H1 (cell line): ENCODE results near the gene CCL25. TPM values are rescaled to one million over a fixed set of nuclear protein-coding genes. Genes with fewer than 3 reads are reported as not detected.

Experiments
- CTCF ChIA-PET: fragments of 300-600 bp; sonication (Branson Sonifier 250); formaldehyde crosslinking; loops from one replicate; lab custom pipeline; 2021; ENCODE audit not compliant: partially characterized antibody; lab: Charles Lee
- POLR2A ChIA-PET: fragments of 300-600 bp; sonication (Branson Sonifier 250); formaldehyde crosslinking; loops from one replicate; lab custom pipeline; 2021; ENCODE audit warnings: inconsistent platforms; ENCODE audit not compliant: partially characterized antibody; lab: Charles Lee
- DNase-seq, 2 experiments: peaks; one replicate each; pipeline versions ENCODE4 v3.0.0 to v3.0.0-alpha.2; 2010 to 2022; ENCODE audit warnings: low spot score in 2 of 2, low read depth in 1 of 2, mixed read lengths in 1 of 2
- FAIRE-seq: peaks from 2 replicates; lab custom pipeline; 2011; peaks lifted over from hg19 to GRCh38; lab: Jason Lieb, UNC
- H2AFZ ChIP-seq: 2 replicates; pipeline ENCODE4 v1.8.1; 2012; ENCODE audit warnings: low read length, inconsistent platforms
- H2AK5ac ChIP-seq: 2 replicates; pipeline ENCODE4 v1.6.1; 2013; ENCODE audit warnings: low read depth, low read length
- H2BK120ac ChIP-seq: replicated peaks from 2 replicates; pipeline ENCODE3; 2013; ENCODE audit warnings: low read depth, low read length, inconsistent platforms
- H2BK12ac ChIP-seq: 2 replicates; pipeline ENCODE4 v1.6.1; 2013; ENCODE audit warnings: low read depth, low read length
- H2BK15ac ChIP-seq: 2 replicates; pipeline ENCODE4 v1.6.1; 2013; ENCODE audit warnings: low read length
- H2BK20ac ChIP-seq: 2 replicates; pipeline ENCODE4 v1.6.1; 2013; ENCODE audit warnings: low read length
- H2BK5ac ChIP-seq: 2 replicates; pipeline ENCODE4 v1.6.1; 2013; ENCODE audit warnings: low read depth, low read length
- H3K14ac ChIP-seq: 2 replicates; pipeline ENCODE4 v1.6.1; 2013; ENCODE audit warnings: inconsistent platforms; ENCODE audit not compliant: insufficient read length
- H3K18ac ChIP-seq: 2 replicates; pipeline ENCODE4 v1.6.1; 2013; ENCODE audit warnings: low read length; ENCODE audit errors: extremely low read depth
- H3K23ac ChIP-seq: 2 replicates; pipeline ENCODE4 v1.6.1; 2013; ENCODE audit warnings: inconsistent platforms; ENCODE audit not compliant: insufficient read length
- H3K23me2 ChIP-seq: 2 replicates; pipeline ENCODE4 v1.6.1; 2013; ENCODE audit warnings: low read depth, low read length
- H3K27ac ChIP-seq: 2 replicates; pipeline ENCODE4 v1.6.1; 2011; ENCODE audit warnings: low read depth, low read length, inconsistent platforms
- H3K27me3 ChIP-seq, 4 experiments: replicated peaks in 1 of 4; 1 replicate in 1 of 4; 2 replicates in 3 of 4; pipeline versions ENCODE4 v1.6.1 to v1.8.1; 2011 to 2013; ENCODE audit warnings: low read length in 3 of 4, mild to moderate bottlenecking in 3 of 4, inconsistent platforms in 2 of 4, mixed read lengths in 2 of 4, moderate library complexity in 1 of 4; ENCODE audit not compliant: control insufficient read depth in 3 of 4, insufficient read depth in 3 of 4; ENCODE audit errors: extremely low read depth in 1 of 4
- H3K36me3 ChIP-seq, 4 experiments: 2 replicates each; pipeline versions ENCODE4 v1.6.1 to v1.8.1; 2011 to 2013; ENCODE audit warnings: mild to moderate bottlenecking in 4 of 4, low read length in 3 of 4, moderate library complexity in 2 of 4, control low read depth in 1 of 4, inconsistent platforms in 1 of 4; ENCODE audit not compliant: insufficient read depth in 4 of 4, control insufficient read depth in 2 of 4
- H3K4ac ChIP-seq: replicated peaks from 2 replicates; pipeline ENCODE3; 2013; ENCODE audit warnings: low read length, low read depth, mixed read lengths, inconsistent platforms; ENCODE audit not compliant: insufficient read length
- H3K4me1 ChIP-seq, 4 experiments: replicated peaks in 1 of 4; 1 replicate in 1 of 4; 2 replicates in 3 of 4; pipeline versions ENCODE4 v1.6.1 to v1.8.1; 2011 to 2013; ENCODE audit warnings: low read length in 3 of 4, inconsistent platforms in 2 of 4, mixed read lengths in 1 of 4; ENCODE audit not compliant: insufficient read depth in 4 of 4, control insufficient read depth in 3 of 4
- H3K4me2 ChIP-seq, 2 experiments: 2 replicates each; pipeline versions ENCODE4 v1.6.1 to v1.8.1; 2011 to 2013; ENCODE audit warnings: low read depth in 2 of 2, low read length in 2 of 2, control low read depth in 1 of 2, inconsistent platforms in 1 of 2, mild to moderate bottlenecking in 1 of 2; ENCODE audit not compliant: insufficient read depth in 1 of 2
- H3K4me3 ChIP-seq, 4 experiments: fragments of 200-600, 300-600 bp in 1 of 4; sonication (generic), shearing (Covaris generic), sonication (Bioruptor Twin) in 1 of 4; 2 replicates each; pipeline versions ENCODE4 v1.5.1 to v1.8.1; 2011 to 2016; ENCODE audit warnings: low read length in 4 of 4, low read depth in 3 of 4, control low read depth in 2 of 4, inconsistent platforms in 2 of 4, mild to moderate bottlenecking in 2 of 4, mixed read lengths in 1 of 4, moderate library complexity in 1 of 4; ENCODE audit not compliant: insufficient read depth in 2 of 4; ENCODE audit errors: extremely low read depth in 1 of 4
- H3K56ac ChIP-seq: replicated peaks from 2 replicates; pipeline ENCODE3; 2013; ENCODE audit warnings: low read depth, mild to moderate bottlenecking, mixed read lengths, low read length, inconsistent platforms; ENCODE audit not compliant: insufficient read length
- H3K79me1 ChIP-seq: 2 replicates; pipeline ENCODE4 v1.6.1; 2013; ENCODE audit warnings: low read depth, low read length, control low read depth
- H3K79me2 ChIP-seq, 2 experiments: 2 replicates each; pipeline versions ENCODE4 v1.6.1 to v1.8.1; 2012 to 2013; ENCODE audit warnings: low read length in 2 of 2, mild to moderate bottlenecking in 2 of 2, inconsistent platforms in 1 of 2; ENCODE audit not compliant: insufficient read depth in 2 of 2, control insufficient read depth in 1 of 2
- H3K9ac ChIP-seq, 4 experiments: replicated peaks in 1 of 4; 1 replicate in 1 of 4; 2 replicates in 3 of 4; pipeline versions ENCODE4 v1.6.1 to v1.8.1; 2011 to 2013; ENCODE audit warnings: low read depth in 3 of 4, low read length in 3 of 4, control low read depth in 2 of 4, mild to moderate bottlenecking in 2 of 4, moderate library complexity in 2 of 4, inconsistent platforms in 1 of 4; ENCODE audit errors: extremely low read depth in 1 of 4
- H3K9me3 ChIP-seq, 2 experiments: 2 replicates each; pipeline versions ENCODE4 v1.6.1 to v1.8.1; 2012 to 2013; ENCODE audit warnings: mild to moderate bottlenecking in 2 of 2, moderate library complexity in 2 of 2, control low read depth in 1 of 2, inconsistent platforms in 1 of 2, low read depth in 1 of 2, low read length in 1 of 2, mixed read lengths in 1 of 2; ENCODE audit not compliant: insufficient read depth in 2 of 2
- H4K20me1 ChIP-seq, 2 experiments: replicated peaks in 1 of 2; 2 replicates each; pipeline versions ENCODE3 to v1.8.1; 2011 to 2013; ENCODE audit warnings: inconsistent platforms in 2 of 2, low read length in 2 of 2, mild to moderate bottlenecking in 1 of 2; ENCODE audit not compliant: insufficient read depth in 2 of 2, control insufficient read depth in 1 of 2
- H4K5ac ChIP-seq: 2 replicates; pipeline ENCODE4 v1.6.1; 2013; ENCODE audit warnings: low read length, low read depth, mixed read lengths, inconsistent platforms; ENCODE audit not compliant: insufficient read length
- H4K8ac ChIP-seq: 2 replicates; pipeline ENCODE4 v1.8.0; 2013; ENCODE audit warnings: mild to moderate bottlenecking, moderate library complexity, low read length, inconsistent platforms; ENCODE audit not compliant: insufficient read depth; ENCODE audit errors: extremely low read depth
- H4K91ac ChIP-seq: replicated peaks from 2 replicates; pipeline ENCODE3; 2013; ENCODE audit warnings: low read length, mixed read lengths, inconsistent platforms; ENCODE audit not compliant: insufficient read length
- ASH2L ChIP-seq: fragments of 200-600, 300-600 bp; sonication (generic); IDR thresholded peaks from one replicate; pipeline ENCODE4 v1.7.1; 2017; ENCODE audit warnings: low read length
- CHD2 ChIP-seq: IDR thresholded peaks from 2 replicates; pipeline ENCODE4 v1.6.1; 2012; ENCODE audit warnings: low read length, improper control_type of control experiment
- GTF2F1 ChIP-seq: IDR thresholded peaks from 2 replicates; pipeline ENCODE4 v1.6.1; 2012; ENCODE audit warnings: low read depth, low read length, improper control_type of control experiment, borderline replicate concordance
- JUN ChIP-seq: IDR thresholded peaks from 2 replicates; pipeline ENCODE4 v1.6.1; 2011; ENCODE audit warnings: low read depth, mild to moderate bottlenecking, improper control_type of control experiment, low read length
- KDM4A ChIP-seq: IDR thresholded peaks from one replicate; pipeline ENCODE4 v1.7.1; 2012; ENCODE audit warnings: low read depth, mild to moderate bottlenecking, moderate library complexity, low read length, inconsistent platforms; ENCODE audit not compliant: severe bottlenecking
- POU5F1 ChIP-seq: IDR thresholded peaks from 2 replicates; pipeline ENCODE4 v1.6.1; 2011; ENCODE audit warnings: low read depth, mild to moderate bottlenecking, low read length, moderate library complexity
- RNF2 ChIP-seq: fragments of 200-900, 300-1000 bp; sonication (generic); IDR thresholded peaks from 2 replicates; pipeline ENCODE4 v1.7.1; 2016; ENCODE audit warnings: borderline replicate concordance, low read depth, mild to moderate bottlenecking, antibody characterized with exemption, low read length; ENCODE audit not compliant: poor library complexity, severe bottlenecking; ENCODE audit errors: missing control alignments
- WGBS, 2 experiments: shearing (Covaris generic) in 1 of 2; methylation state at CpG; one replicate each; pipeline versions ENCODE4 v1.1.6 to v1.1.7; 2013 to 2015; ENCODE audit warnings: low lambda C conversion rate in 2 of 2, mixed read lengths in 2 of 2, inconsistent platforms in 1 of 2, low coverage in 1 of 2, missing lambda C conversion rate in 1 of 2; ENCODE audit not compliant: insufficient replicate concordance in 2 of 2, insufficient coverage in 1 of 2, insufficient read length in 1 of 2; ENCODE audit errors: extremely low coverage in 1 of 2, missing lambda C conversion rate in 1 of 2; 5-methylcytosine and 5-hydroxymethylcytosine counted together
- polyA plus RNA-seq, 7 experiments: library from polyadenylated mRNA; depleted of rRNA in 3 of 7; stranded (reverse) in 5 of 7; unstranded in 2 of 7; fragments of >200 nt in 5 of 7; fragments of 200-250 nt in 2 of 7; gene quantifications; 1 replicate in 5 of 7; 2 replicates in 1 of 7; 4 replicates in 1 of 7; pipeline versions ENCODE4 v1.2.1 to v1.2.3, GENCODE V29; 2011 to 2013; ENCODE audit warnings: missing spikeins in 2 of 7, mixed read lengths in 2 of 7
- total RNA-seq: library from RNA; stranded (reverse); fragmentation: NEBNext Ultra II Directional; extraction: Animal tissue kit (Norgen Biotek cat#: 25700); gene quantifications from 2 replicates; pipeline ENCODE4 v1.2.1, GENCODE V29; 2021
- TF ChIP-seq, protein P1 (sequence below): IDR thresholded peaks from 2 replicates; pipeline ENCODE4 v1.6.1; 2011; ENCODE audit warnings: low read depth, mild to moderate bottlenecking, low read length; ENCODE audit not compliant: insufficient read depth

CCL25 gene
- total and polyA plus RNA-seq, 2 of the 8 experiments (the other 6 are each of a cell fraction or from before 2014, with no cell fraction given) = 0.59 TPM; not detected in 1

DNA sequence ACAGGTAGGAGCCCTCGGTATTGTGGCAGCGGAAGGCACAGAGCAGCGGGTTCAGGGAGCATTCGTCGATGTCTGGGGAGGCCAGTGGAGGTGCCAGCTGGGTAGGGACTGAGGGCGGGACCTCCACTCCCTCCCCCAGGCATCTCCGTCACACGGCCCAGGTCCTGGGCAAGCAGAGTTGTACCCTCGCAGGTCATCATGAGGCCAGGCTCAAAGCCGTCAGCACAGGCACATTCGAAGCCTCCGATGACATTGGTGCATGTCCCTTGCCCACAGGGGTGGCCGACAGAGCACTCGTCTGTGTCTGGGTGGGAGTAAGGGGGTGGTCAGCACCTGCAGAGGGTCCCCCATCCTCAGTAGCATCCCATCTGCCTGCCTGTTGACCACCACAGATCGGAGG lies 35.3 kb downstream of the CCL25 start:
- Histone ChIP-seq H2BK5ac (no peak overlapping the region), H4K20me1 (peaks cover 0 to 5% of the 10 kb centered on the region in 2 experiments), H3K79me2 (no peaks in the 10 kb centered on the region), H3K23me2 (peaks cover 5% of the 10 kb centered on the region; the same call in 1 of the 2 replicates), H3K14ac (no peak overlapping the region), H3K56ac (no peak overlapping the region), H3K27me3 (no peaks in the 10 kb centered on the region), H3K4ac (no peak overlapping the region), H3K36me3 (peaks cover 15 to 42% (median 36%) of the 10 kb centered on the region in 4 experiments), H4K5ac (no peak overlapping the region), H2BK20ac (no peak overlapping the region), H3K4me2 (no peak overlapping the region), H2AFZ (no peak overlapping the region), H2AK5ac (no peak overlapping the region), H2BK12ac (no peak overlapping the region), H3K4me3 (no peak overlapping the region), H3K79me1 (no peaks in the 10 kb centered on the region; the same call in 1 of the 2 replicates), H4K8ac (no peak overlapping the region), H3K4me1 (no peaks in the 10 kb centered on the region; a peak in 1 of 7 replicates), H3K18ac (no peak overlapping the region), H3K27ac (no peak overlapping the region), H3K9ac (no peak overlapping the region), H2BK120ac (no peak overlapping the region), H3K9me3 (no peaks in the 10 kb centered on the region), H3K23ac (no peak overlapping the region), H2BK15ac (no peak overlapping the region), H4K91ac (no peak overlapping the region)
- no peak for TF ChIP-seq POU5F1
- TF ChIP-seq JUN = no peak
- TF ChIP-seq GTF2F1 = no peak
- TF ChIP-seq KDM4A = no peak
- no peak for TF ChIP-seq CHD2
- no peak for TF ChIP-seq ASH2L
- TF ChIP-seq, protein P1, sequence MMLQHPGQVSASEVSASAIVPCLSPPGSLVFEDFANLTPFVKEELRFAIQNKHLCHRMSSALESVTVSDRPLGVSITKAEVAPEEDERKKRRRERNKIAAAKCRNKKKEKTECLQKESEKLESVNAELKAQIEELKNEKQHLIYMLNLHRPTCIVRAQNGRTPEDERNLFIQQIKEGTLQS = no peak
- TF ChIP-seq RNF2 = no peak
- POLR2A ChIA-PET = no interaction called here
- CTCF ChIA-PET = interaction anchor here (0.6 kb wide), 1 partner anchor 35 kb away, joined by 3 read pairs; the partner anchor contains the start of gene CCL25
- DNase-seq (no peak), FAIRE-seq (no peak)
- 94% methylated on average over 15 of the region's 15 CpGs; no CpG with 5 or more reads in 1 of the 2 experiments for WGBS, 2 experiments
